HG03108 (cell line): ENCODE measurements around the gene ARL5A.

ENCODE experiments used
- ATAC-seq: cut with Tn5 transposase; IDR thresholded peaks from one replicate; pipeline ENCODE4 v1.9.1; 2021; ENCODE audit warnings: moderate library complexity; ENCODE audit not compliant: unreplicated experiment

ARL5A gene

GRCh38 chr2:151841047-151841424, 12.8 kb upstream of the ARL5A start:
- ATAC-seq: no peak

- peak; percentile 96 for ATAC-seq
Measured at GRCh38 chr2:151840216-151841046, 12.2 kb upstream of the ARL5A start.

- no peak for ATAC-seq
Measured at GRCh38 chr2:151837926-151838325, 9.7 kb upstream of the ARL5A start.

GRCh38 chr2:151833984-151834383, 5.8 kb upstream of the ARL5A start:
- peak; percentile 52 for ATAC-seq

GRCh38 chr2:151830961-151831360, 2.7 kb upstream of the ARL5A start:
- no peak for ATAC-seq

GRCh38 chr2:151828890-151829324, 686 bp upstream of the ARL5A start:
- ATAC-seq: no peak

GRCh38 chr2:151827564-151828142, 568 bp downstream of the ARL5A start:
- ATAC-seq: no peak

- no peak for ATAC-seq
Measured at GRCh38 chr2:151826737-151827157, 1.5 kb downstream of the ARL5A start.

- ATAC-seq: no peak
Measured at GRCh38 chr2:151824886-151825285, 3.3 kb downstream of the ARL5A start.

GRCh38 chr2:151823651-151824050, 4.6 kb downstream of the ARL5A start:
- ATAC-seq: no peak

- ATAC-seq: peak; percentile 48
Measured at GRCh38 chr2:151819920-151820319, 8.3 kb downstream of the ARL5A start.

GRCh38 chr2:151817929-151818328, 10.3 kb downstream of the ARL5A start:
- no peak for ATAC-seq

- ATAC-seq: no peak
Measured at GRCh38 chr2:151816843-151817242, 11.4 kb downstream of the ARL5A start.

GRCh38 chr2:151815821-151816489, 12.3 kb downstream of the ARL5A start:
- no peak for ATAC-seq

GRCh38 chr2:151810489-151810888, 17.7 kb downstream of the ARL5A start:
- no peak for ATAC-seq

GRCh38 chr2:151809073-151809383, 19.2 kb downstream of the ARL5A start:
- no peak for ATAC-seq

GRCh38 chr2:151808258-151809072, 19.8 kb downstream of the ARL5A start:
- no peak for ATAC-seq

GRCh38 chr2:151805961-151806360, 22.3 kb downstream of the ARL5A start:
- no peak for ATAC-seq

GRCh38 chr2:151805343-151805742, 22.9 kb downstream of the ARL5A start:
- ATAC-seq: no peak

- ATAC-seq: no peak
Measured at GRCh38 chr2:151803811-151804210, 24.4 kb downstream of the ARL5A start.

GRCh38 chr2:151802315-151802714, 25.9 kb downstream of the ARL5A start:
- no peak for ATAC-seq
